ENCODE data around the gene LIN37.

Gene LIN37

GRCh38 chr19:35748106-35749020, at the start of gene LIN37:
Gene LIN37 (plus strand): TSS chr19:35748576. CDS start chr19:35748725, 149 bp downstream.
- DNase-seq (ENCODE audit: low spot score) = peak; percentile 93

GRCh38 chr19:35702223-35703012, 46.0 kb upstream of the LIN37 start:
- DNase-seq (ENCODE audit: low spot score) = peak; percentile 97

DNA sequence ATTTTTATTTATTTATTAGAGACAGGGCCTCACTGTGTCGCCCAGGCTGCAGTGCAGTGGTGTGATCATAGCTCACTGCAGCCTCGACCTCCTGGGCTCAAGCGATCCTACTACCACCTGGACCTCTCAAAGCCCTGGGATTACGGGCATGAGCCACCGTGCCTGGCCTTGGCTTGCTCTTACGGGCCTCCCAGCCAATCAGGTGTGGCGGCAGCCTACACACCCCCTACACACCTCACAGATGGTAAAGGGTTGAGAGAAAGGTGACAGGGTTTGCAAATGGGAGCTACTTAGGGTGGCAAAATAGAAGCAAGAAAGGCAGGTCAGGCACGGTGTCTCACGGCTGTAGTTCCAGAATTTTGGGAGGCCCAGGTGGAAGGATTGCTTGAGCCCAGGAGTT, 45.0 kb upstream of the LIN37 start:
- no peak for DNase-seq (ENCODE audit: low spot score)

- DNase-seq (ENCODE audit: low spot score) = peak; percentile 30
These were observed 44.2 kb upstream of the LIN37 start, which contains the start of gene ZBTB32 for GRCh38 chr19:35704218-35704617. Gene ZBTB32 (plus strand): TSS chr19:35704558. CDS start chr19:35714627, 10,069 bp downstream.

DNA sequence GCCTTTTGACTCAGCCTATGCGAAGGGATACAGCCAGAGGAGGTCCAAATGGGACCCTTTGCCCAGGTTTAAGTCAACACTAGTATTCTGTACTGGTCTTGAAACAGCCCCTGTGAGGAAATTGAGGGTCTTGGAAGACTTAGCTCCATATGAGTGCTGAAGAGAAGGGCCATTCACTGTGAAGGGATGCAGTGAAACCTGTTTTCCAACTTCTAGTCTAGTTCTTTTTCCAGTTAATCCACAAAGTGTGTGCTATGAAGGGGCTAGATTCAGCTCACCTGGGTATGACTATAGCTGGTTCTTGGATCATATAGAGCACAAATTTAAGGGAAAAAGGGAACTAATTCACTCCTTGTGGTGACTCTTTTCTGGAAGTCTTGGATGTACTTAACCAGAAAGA, 40.0 kb upstream of the LIN37 start:
- no peak for DNase-seq (ENCODE audit: low spot score)

GRCh38 chr19:35710784-35711723, 37.3 kb upstream of the LIN37 start:
- DNase-seq (ENCODE audit: low spot score) = peak; percentile 64

- DNase-seq (ENCODE audit: low spot score) = no peak
These were observed 35.5 kb upstream of the LIN37 start for GRCh38 chr19:35712567-35713505.

GRCh38 chr19:35713506-35713850, 34.9 kb upstream of the LIN37 start:
- no peak for DNase-seq (ENCODE audit: low spot score)

DNA sequence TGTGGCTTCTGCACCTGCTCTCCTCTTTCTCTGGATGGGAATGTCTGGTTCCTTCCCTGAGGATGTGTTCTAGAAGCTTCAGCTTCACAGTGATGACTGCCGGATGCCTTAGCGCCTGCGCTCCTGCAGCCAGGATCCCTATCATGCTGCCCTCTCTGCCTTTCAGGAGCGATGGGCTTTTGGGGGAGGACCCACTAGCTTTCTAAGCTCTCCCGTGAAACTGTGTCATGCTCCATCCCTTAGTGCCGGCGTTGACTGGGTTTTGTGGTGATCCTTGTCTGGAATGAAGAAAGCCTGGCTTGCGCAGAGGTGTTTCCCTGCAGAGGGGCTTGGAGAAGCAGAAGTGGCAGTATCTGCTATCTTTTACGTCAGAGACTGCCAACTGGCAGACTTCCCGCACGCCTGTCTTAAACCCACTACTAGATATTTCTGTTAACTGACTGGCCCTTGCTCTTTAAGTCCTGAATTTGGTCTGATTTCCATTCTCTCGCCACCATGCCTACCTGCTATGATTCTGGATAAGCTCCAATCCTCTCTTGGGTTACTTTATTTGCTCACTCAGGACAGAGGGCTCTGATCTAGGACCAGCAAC, 34.4 kb upstream of the LIN37 start:
- no peak for DNase-seq (ENCODE audit: low spot score)

GRCh38 chr19:35714601-35715354, 33.6 kb upstream of the LIN37 start:
- peak; percentile 32 for DNase-seq (ENCODE audit: low spot score)

GRCh38 chr19:35715355-35715809, 33.0 kb upstream of the LIN37 start:
- DNase-seq (ENCODE audit: low spot score) = no peak

DNA sequence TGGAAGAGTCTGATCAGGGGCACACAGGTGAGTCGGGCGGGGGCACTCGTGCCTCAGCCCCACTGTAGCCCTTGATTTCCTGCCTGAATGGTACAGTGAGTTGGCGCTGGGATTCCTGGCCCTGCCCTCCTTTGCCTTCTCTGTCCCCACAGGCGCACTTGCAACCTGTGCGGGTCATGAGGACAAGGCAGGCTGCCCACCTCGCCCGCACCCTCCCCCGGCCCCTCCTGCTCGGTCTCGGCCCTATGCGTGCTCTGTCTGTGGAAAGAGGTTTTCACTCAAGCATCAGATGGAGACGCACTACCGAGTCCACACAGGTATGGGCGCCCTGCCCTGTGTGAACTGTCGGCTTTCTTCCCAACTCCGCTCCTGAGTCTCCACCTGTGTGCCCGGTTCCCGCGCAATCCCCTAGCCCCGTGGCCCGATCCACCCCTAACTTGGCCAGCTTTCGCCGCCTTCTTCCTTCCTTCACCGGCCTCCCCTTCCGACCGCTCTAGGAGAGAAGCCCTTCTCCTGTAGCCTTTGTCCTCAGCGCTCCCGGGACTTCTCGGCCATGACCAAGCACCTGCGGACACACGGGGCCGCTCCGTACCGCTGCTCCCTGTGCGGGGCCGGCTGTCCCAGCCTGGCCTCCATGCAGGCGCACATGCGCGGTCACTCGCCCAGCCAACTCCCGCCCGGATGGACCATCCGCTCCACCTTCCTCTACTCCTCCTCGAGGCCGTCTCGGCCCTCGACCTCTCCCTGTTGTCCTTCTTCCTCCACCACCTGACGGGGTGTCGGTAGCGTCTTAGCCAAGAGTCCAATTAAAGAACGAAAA, 32.2 kb upstream of the LIN37 start:
- DNase-seq (ENCODE audit: low spot score) = no peak

DNA sequence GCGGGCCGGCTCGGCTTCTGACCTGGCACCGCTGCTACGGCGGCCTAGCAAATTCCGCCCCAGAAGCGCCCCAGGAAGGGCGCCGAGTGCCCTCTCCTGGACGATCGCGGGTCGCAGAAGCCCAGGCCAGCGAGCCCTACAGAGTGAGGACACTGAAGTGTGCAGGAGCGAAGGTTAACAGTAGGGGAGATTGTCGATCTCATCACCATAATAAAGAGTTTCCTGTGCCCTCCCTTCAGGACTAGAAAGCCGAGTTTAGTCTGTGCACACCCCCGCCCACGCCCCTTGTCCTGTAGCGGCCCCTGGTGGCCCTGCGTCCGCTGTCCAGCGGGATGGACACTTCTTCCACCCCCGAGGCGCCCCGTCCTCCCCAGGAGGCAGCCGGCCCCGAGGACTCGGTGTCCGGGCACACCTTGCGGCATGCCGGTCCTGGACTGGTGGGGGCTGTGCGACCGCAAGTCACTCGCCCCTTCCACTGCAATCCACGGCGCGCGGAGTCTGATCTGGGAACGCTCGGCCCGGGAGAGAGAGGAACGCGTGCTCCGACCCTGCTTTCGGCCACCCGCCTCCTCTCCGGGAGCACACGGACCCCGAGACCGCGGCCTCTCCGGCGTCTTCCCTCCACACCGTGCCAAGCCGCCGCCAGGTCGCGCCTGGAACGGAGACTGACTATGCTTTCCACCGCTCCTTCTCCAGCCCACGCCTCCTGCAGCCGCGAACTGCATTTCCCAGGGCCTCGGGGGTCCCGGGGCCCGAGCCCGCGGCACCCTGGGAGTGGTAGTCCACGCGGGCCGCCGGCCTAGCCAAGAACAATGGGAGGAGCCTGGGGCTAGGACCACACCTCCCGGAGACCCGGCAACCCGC, 31.3 kb upstream of the LIN37 start:
- peak; percentile 99 for DNase-seq (ENCODE audit: low spot score)

GRCh38 chr19:35717665-35718344, 30.6 kb upstream of the LIN37 start, which contains the start of gene KMT2B:
Gene KMT2B (plus strand): TSS chr19:35718003. CDS start chr19:35718019, 16 bp downstream.
- DNase-seq (ENCODE audit: low spot score) = no peak

DNA sequence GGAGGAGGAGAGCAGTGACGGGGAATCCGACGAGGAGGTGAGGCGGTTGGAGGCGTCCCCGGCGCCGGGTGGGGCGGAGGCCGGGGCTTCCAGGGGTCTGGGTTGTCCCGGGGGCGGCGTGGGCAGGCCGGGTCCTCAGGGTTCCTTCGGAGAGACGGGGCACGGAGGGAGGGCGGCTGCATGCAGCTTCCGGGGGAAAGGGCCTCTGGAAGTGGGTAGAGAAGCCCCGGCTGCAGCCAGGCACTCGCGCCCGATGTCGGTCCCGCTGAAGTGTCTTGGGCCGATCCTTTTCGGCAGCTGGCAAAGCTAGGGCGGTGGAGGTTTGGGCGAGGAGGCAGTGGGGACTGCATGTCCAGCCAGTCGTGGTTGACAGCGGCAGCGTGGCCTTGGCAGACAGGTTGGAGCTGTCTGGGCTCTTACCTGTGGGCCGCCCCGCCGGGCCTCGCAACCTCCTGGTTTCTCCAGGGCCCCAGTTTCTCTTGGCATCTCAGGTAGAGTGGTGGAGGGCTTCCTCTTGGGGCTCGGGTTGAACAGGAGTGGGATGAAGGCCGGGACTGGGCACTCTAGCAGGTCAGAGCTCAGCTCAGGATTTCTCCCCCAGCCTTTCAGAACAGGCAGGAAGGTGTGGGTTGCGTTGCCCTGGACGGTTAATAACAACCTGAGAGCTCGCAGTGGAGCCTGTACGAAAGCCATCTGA, 29.9 kb upstream of the LIN37 start:
- DNase-seq (ENCODE audit: low spot score) = peak; percentile 51
